Mucosa of rectum (tissue), 2 donors: ENCODE measurements around the gene SLC25A4.
"Not testable (repeated sequence)": the region's sequence is repeated elsewhere in the genome, so short reads cannot be mapped to it uniquely, and the experiment has no call there.

ENCODE experiments used
- H3K27ac ChIP-seq, 2 donors: one replicate each; pipeline ENCODE4 v1.7.0; 2013; ENCODE audit warnings: inconsistent platforms in 2 of 2, low read depth in 2 of 2, low read length in 2 of 2
- H3K27me3 ChIP-seq, 2 donors: one replicate each; pipeline ENCODE4 v1.7.0; 2013; ENCODE audit warnings: low read length in 2 of 2; ENCODE audit not compliant: control insufficient read depth in 2 of 2, insufficient read depth in 2 of 2
- H3K36me3 ChIP-seq, 2 donors: one replicate each; pipeline ENCODE4 v1.7.0; 2013; ENCODE audit warnings: low read length in 2 of 2; ENCODE audit not compliant: control insufficient read depth in 2 of 2, insufficient read depth in 2 of 2
- H3K4me1 ChIP-seq, 2 donors: one replicate each; pipeline ENCODE4 v1.7.0; 2013; ENCODE audit warnings: low read length in 2 of 2, mild to moderate bottlenecking in 1 of 2; ENCODE audit not compliant: control insufficient read depth in 2 of 2, insufficient read depth in 2 of 2
- H3K4me3 ChIP-seq, 2 donors: one replicate each; pipeline ENCODE4 v1.7.0; 2013; ENCODE audit warnings: low read length in 2 of 2
- H3K9ac ChIP-seq, 2 donors: one replicate each; pipeline ENCODE4 v1.7.0; 2013; ENCODE audit warnings: low read length in 2 of 2, low read depth in 1 of 2, mild to moderate bottlenecking in 1 of 2
- H3K9me3 ChIP-seq, 2 donors: one replicate each; pipeline ENCODE4 v1.7.0; 2013; ENCODE audit warnings: low read length in 2 of 2; ENCODE audit not compliant: control insufficient read depth in 2 of 2
- donor health status: healthy.
- donor health status: Normal muscosa, but diverticular disease.

Gene SLC25A4

DNA sequence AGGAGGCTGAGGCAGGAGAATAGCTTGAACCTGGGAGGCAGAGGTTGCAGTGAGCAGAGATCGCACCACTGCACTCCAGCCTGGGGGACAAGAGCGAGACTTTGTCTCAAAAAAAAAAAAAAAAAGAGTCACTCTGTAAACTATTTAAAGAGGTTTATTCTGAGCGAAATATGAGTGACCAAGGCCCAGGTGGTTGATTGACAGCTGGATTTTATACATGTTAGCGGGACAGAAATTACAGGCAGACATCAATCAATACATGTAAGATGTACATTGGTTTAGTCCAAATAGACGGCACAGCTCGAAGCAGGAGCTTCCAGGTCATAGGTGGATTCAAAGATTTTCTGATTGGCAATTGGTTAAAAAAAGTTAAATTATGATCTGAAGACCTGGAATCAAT, 35.5 kb upstream of the SLC25A4 start:
- H3K4me3 ChIP-seq, H3K27ac ChIP-seq, H3K27me3 ChIP-seq, H3K9me3 ChIP-seq, H3K4me1 ChIP-seq, H3K9ac ChIP-seq, H3K36me3 ChIP-seq: not testable (repeated sequence)

GRCh38 chr4:185108185-185108584, 34.9 kb upstream of the SLC25A4 start:
- H3K27me3 ChIP-seq: no peaks in the 10 kb centered on the region
- no peaks in the 10 kb centered on the region for H3K9me3 ChIP-seq
- H3K4me1 ChIP-seq: no peaks in the 10 kb centered on the region
- H3K27ac ChIP-seq: no peak overlapping the region
- no peak overlapping the region for H3K4me3 ChIP-seq
- no peak overlapping the region for H3K9ac ChIP-seq
- H3K36me3 ChIP-seq: no peaks in the 10 kb centered on the region

GRCh38 chr4:185108669-185109068, 34.4 kb upstream of the SLC25A4 start:
- Histone ChIP-seq H3K9ac (no peak overlapping the region), H3K4me1 (no peaks in the 10 kb centered on the region)

GRCh38 chr4:185109736-185110135, 33.3 kb upstream of the SLC25A4 start:
- H3K27me3 ChIP-seq: no peaks in the 10 kb centered on the region
- no peak overlapping the region for H3K4me3 ChIP-seq
- no peak overlapping the region for H3K27ac ChIP-seq
- no peaks in the 10 kb centered on the region for H3K9me3 ChIP-seq
- H3K36me3 ChIP-seq: no peaks in the 10 kb centered on the region
- no peaks in the 10 kb centered on the region for H3K4me1 ChIP-seq
- H3K9ac ChIP-seq: no peak overlapping the region

More at GRCh38 chr4:185108669-185109068, 34.4 kb upstream of the SLC25A4 start:
- H3K36me3 ChIP-seq: no peaks in the 10 kb centered on the region
- no peaks in the 10 kb centered on the region for H3K9me3 ChIP-seq
- no peak overlapping the region for H3K4me3 ChIP-seq
- H3K27me3 ChIP-seq: no peaks in the 10 kb centered on the region
- no peak overlapping the region for H3K27ac ChIP-seq

DNA sequence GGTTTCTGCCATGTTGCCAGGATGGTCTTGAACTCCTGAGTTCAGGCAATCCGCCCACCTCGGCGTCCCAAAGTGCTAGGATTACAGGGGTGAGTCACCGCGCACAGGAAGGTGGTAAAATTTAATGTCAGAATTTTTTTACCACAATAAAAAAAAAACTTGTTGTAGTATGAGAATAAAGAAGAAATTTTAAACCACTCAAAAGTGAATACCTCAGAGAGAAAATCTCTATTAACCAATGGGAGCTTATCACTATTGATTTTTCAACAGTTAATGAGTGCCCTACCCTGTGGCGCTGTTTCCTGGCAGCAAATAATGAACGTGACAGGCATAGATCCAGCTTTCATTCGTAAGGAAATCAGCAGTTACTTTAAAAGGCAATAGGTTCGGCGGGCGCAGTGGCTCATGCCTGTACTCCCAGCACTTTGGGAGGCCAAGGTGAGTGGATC, 32.7 kb upstream of the SLC25A4 start:
- H3K4me3 ChIP-seq: no peak overlapping the region
- no peak overlapping the region for H3K9ac ChIP-seq
- no peaks in the 10 kb centered on the region for H3K9me3 ChIP-seq
- no peak overlapping the region for H3K27ac ChIP-seq
- H3K27me3 ChIP-seq: no peaks in the 10 kb centered on the region
- no peaks in the 10 kb centered on the region for H3K4me1 ChIP-seq
- no peaks in the 10 kb centered on the region for H3K36me3 ChIP-seq

GRCh38 chr4:185112104-185112503, 31.0 kb upstream of the SLC25A4 start:
- H3K27ac ChIP-seq: no peak overlapping the region
- H3K27me3 ChIP-seq: no peaks in the 10 kb centered on the region
- no peaks in the 10 kb centered on the region for H3K4me1 ChIP-seq
- H3K9ac ChIP-seq: no peak overlapping the region
- no peak overlapping the region for H3K4me3 ChIP-seq
- H3K9me3 ChIP-seq: no peaks in the 10 kb centered on the region
- H3K36me3 ChIP-seq: no peaks in the 10 kb centered on the region

DNA sequence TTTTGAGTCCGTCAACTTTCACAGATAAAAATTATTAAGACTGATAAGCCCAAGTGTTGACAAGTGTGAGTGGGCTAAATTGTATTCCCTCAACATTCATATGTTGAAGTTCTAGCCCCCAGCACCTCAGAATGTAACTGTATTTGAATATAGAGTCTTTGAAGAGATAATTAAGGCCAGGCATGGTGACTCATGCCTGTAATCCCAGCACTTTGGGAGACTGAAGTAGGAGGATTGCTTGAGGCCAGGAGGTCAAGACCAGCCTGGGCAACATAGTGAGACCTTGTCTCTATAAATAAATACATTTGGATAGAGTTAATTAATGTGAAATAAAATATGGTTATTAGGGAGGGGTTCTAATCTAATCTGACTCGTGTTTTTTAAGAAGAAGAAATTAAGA, 29.7 kb upstream of the SLC25A4 start:
- Histone ChIP-seq H3K36me3 (no peaks in the 10 kb centered on the region), H3K4me1 (no peaks in the 10 kb centered on the region), H3K27me3 (no peaks in the 10 kb centered on the region), H3K9me3 (no peaks in the 10 kb centered on the region), H3K4me3 (no peak overlapping the region), H3K27ac (no peak overlapping the region), H3K9ac (no peak overlapping the region)

GRCh38 chr4:185115827-185116232, 27.2 kb upstream of the SLC25A4 start:
- no peaks in the 10 kb centered on the region for H3K4me1 ChIP-seq
- H3K9ac ChIP-seq: no peak overlapping the region
- no peaks in the 10 kb centered on the region for H3K9me3 ChIP-seq
- H3K36me3 ChIP-seq: no peaks in the 10 kb centered on the region
- no peak overlapping the region for H3K4me3 ChIP-seq
- no peaks in the 10 kb centered on the region for H3K27me3 ChIP-seq
- H3K27ac ChIP-seq: no peak overlapping the region

DNA sequence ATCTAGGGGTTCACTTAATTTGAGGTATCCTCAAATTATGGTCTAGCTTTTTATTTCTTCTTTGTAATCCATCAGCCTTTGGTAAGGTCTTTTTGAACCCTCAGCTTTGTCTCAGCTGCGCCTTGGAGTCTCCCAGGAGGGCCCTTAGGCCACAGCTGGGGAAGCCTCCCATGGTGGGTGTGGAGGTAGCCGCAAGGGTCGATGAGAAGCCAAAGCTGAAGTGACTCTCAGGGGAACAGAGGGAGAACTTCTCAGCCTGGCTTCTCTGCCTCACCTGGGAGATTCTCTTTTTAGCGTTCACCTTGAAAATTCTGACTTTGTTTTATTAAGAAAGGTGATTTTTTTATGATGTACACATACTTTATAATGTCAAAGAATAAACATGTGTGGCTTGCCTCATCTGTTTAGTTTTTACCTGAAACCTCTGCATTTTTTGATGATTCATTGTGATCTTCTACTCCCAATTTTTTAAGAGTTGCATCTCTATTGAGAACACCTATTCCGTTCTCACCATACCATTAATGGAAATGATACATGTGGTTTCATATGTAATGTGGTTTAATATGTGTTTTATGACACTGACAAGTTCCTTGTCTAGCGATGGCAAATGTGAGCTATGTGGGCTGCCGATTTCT, 25.6 kb upstream of the SLC25A4 start:
- Histone ChIP-seq H3K27me3 (no peaks in the 10 kb centered on the region), H3K9ac (no peak overlapping the region), H3K27ac (no peak overlapping the region), H3K4me1 (no peaks in the 10 kb centered on the region), H3K9me3 (no peaks in the 10 kb centered on the region), H3K4me3 (no peak overlapping the region), H3K36me3 (no peaks in the 10 kb centered on the region)

- Histone ChIP-seq H3K4me1 (no peaks in the 10 kb centered on the region), H3K27me3 (no peaks in the 10 kb centered on the region), H3K9ac (no peak overlapping the region), H3K36me3 (no peaks in the 10 kb centered on the region), H3K9me3 (no peaks in the 10 kb centered on the region), H3K4me3 (no peak overlapping the region), H3K27ac (no peak overlapping the region)
Measured at GRCh38 chr4:185118876-185119275, 24.2 kb upstream of the SLC25A4 start.

- not testable (repeated sequence) for H3K4me1 ChIP-seq, H3K9me3 ChIP-seq, H3K36me3 ChIP-seq, H3K4me3 ChIP-seq, H3K27me3 ChIP-seq, H3K27ac ChIP-seq, H3K9ac ChIP-seq
Measured at GRCh38 chr4:185119467-185119866, 23.6 kb upstream of the SLC25A4 start.
